ENCODE measurements around the gene TPH2.

TPH2 gene

DNA sequence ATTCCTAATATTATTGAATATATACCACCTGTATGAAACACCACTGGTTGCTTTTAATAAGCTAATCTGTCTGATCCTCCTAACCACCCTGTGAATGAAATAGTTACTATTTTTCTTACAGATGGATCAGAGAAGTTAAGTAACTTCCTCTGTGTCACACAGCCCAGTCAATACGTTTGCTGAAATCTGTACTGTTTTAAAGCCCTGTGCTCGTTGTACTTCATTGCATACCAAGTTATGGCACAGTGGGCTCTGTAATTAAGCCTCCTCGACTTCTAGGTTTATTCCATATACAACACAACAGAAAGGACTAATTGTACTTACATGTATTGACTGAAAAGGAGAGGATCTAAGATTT lies 137.9 kb downstream of the TPH2 start:
- Histone ChIP-seq H3K9ac (ENCODE audit: low read depth, low read length, poor library complexity, severe bottlenecking) (no peak overlapping the region), H3K9me2 (replicated peaks; ENCODE audit: low read depth, low read length) (no peaks in the 10 kb centered on the region), H3K36me3 (ENCODE audit: insufficient read depth, low read length) (no peaks in the 10 kb centered on the region), H3K4me3 (ENCODE audit: low read length, poor library complexity, severe bottlenecking) (no peak overlapping the region), H3K79me2 (ENCODE audit: insufficient read depth, low read length) (no peaks in the 10 kb centered on the region), H3K9me3 (ENCODE audit: insufficient read depth, low read depth, low read length) (no peaks in the 10 kb centered on the region), H3K4me1 (ENCODE audit: insufficient read depth, low read length, poor library complexity, severe bottlenecking) (no peaks in the 10 kb centered on the region), H3K4me2 (ENCODE audit: low read depth, low read length, poor library complexity, severe bottlenecking) (no peak overlapping the region), H3F3A (ENCODE audit: low read depth) (no peaks in the 10 kb centered on the region), H2AFZ (ENCODE audit: low read length) (no peak overlapping the region), H4K20me1 (ENCODE audit: insufficient read depth, low read length, poor library complexity, severe bottlenecking) (no peaks in the 10 kb centered on the region), H3K27me3 (ENCODE audit: insufficient read depth, low read length, poor library complexity, severe bottlenecking) (no peaks in the 10 kb centered on the region)
- TF ChIP-seq, protein P1, sequence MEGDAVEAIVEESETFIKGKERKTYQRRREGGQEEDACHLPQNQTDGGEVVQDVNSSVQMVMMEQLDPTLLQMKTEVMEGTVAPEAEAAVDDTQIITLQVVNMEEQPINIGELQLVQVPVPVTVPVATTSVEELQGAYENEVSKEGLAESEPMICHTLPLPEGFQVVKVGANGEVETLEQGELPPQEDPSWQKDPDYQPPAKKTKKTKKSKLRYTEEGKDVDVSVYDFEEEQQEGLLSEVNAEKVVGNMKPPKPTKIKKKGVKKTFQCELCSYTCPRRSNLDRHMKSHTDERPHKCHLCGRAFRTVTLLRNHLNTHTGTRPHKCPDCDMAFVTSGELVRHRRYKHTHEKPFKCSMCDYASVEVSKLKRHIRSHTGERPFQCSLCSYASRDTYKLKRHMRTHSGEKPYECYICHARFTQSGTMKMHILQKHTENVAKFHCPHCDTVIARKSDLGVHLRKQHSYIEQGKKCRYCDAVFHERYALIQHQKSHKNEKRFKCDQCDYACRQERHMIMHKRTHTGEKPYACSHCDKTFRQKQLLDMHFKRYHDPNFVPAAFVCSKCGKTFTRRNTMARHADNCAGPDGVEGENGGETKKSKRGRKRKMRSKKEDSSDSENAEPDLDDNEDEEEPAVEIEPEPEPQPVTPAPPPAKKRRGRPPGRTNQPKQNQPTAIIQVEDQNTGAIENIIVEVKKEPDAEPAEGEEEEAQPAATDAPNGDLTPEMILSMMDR (conservative IDR thresholded peaks at IDR 0.05; ENCODE audit: low read length): no peak
- TF ChIP-seq EZH2phosphoT487 (IDR thresholded peaks at IDR 0.05; ENCODE audit: borderline replicate concordance): no peak

DNA sequence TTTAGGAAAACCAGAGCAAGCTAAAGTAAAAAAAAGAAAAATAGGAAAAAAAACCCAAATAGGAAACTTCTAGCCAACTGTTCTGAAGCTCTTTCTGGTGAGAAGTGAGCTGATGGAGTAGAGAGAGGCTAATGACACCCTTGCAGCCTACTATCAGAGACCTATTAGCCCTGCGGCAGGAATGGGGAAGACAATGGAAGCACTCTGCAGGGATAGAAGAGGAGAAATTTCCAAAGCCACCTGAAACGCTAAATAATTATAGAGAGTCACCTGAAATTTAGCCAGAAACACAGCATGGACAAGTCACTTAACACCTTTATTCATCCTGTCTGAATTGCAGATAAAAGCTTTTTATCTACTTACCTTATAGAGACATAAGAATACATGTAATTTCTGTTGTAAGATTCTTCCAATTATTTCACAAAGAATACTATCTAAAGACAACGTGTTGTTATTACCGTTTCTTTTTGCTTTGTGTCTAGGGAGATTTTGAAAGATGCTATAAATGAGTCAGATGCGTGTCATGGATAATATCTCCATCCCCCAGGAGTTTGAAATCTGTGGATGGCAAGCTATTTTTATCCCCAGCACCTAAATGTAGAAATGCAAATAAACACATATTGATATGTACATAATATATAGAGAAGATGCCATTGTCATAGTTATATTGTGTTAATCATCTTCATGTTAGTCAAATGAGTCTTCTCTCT lies 138.6 kb downstream of the TPH2 start:
- no peak overlapping the region for H2AFZ ChIP-seq (ENCODE audit: low read length)
- no peaks in the 10 kb centered on the region for H3K36me3 ChIP-seq (ENCODE audit: insufficient read depth, low read length)
- no peaks in the 10 kb centered on the region for H3K27me3 ChIP-seq (ENCODE audit: insufficient read depth, low read length, poor library complexity, severe bottlenecking)
- H3K79me2 ChIP-seq (ENCODE audit: insufficient read depth, low read length): no peaks in the 10 kb centered on the region
- TF ChIP-seq, protein P1 (conservative IDR thresholded peaks at IDR 0.05; ENCODE audit: low read length): no peak
- no peak for TF ChIP-seq EZH2phosphoT487 (IDR thresholded peaks at IDR 0.05; ENCODE audit: borderline replicate concordance)
- H3K9me2 ChIP-seq (replicated peaks; ENCODE audit: low read depth, low read length): no peaks in the 10 kb centered on the region
- H3K4me3 ChIP-seq (ENCODE audit: low read length, poor library complexity, severe bottlenecking): no peak overlapping the region
- no peaks in the 10 kb centered on the region for H3K4me1 ChIP-seq (ENCODE audit: insufficient read depth, low read length, poor library complexity, severe bottlenecking)
- no peaks in the 10 kb centered on the region for H4K20me1 ChIP-seq (ENCODE audit: insufficient read depth, low read length, poor library complexity, severe bottlenecking)
- no peak overlapping the region for H3K9ac ChIP-seq (ENCODE audit: low read depth, low read length, poor library complexity, severe bottlenecking)
- H3K4me2 ChIP-seq (ENCODE audit: low read depth, low read length, poor library complexity, severe bottlenecking): no peak overlapping the region
- no peaks in the 10 kb centered on the region for H3K9me3 ChIP-seq (ENCODE audit: insufficient read depth, low read depth, low read length)
- no peaks in the 10 kb centered on the region for H3F3A ChIP-seq (ENCODE audit: low read depth)

DNA sequence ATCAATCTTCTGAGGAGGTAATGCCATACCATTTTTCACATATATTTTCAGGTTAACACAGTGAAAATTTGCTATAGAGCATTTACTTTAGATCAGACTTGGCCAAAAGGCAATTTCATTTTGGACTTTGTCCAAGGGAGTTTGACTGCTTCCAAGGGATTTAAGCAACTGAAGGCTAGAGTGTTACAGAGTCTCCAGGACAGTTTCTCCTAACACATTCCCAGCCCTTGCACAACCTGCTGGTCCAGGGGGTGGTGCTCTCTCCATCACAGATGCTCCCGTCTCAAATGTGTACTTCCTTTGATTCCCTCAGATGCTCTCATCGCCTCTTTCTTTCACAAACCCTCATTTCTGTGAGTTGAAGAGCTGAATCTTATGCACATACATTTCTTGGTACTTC lies 143.1 kb downstream of the TPH2 start:
- no peaks in the 10 kb centered on the region for H3K4me1 ChIP-seq (ENCODE audit: insufficient read depth, low read length, poor library complexity, severe bottlenecking)
- no peak overlapping the region for H3K4me2 ChIP-seq (ENCODE audit: low read depth, low read length, poor library complexity, severe bottlenecking)
- H3F3A ChIP-seq (ENCODE audit: low read depth): no peaks in the 10 kb centered on the region
- no peaks in the 10 kb centered on the region for H4K20me1 ChIP-seq (ENCODE audit: insufficient read depth, low read length, poor library complexity, severe bottlenecking)
- no peak overlapping the region for H2AFZ ChIP-seq (ENCODE audit: low read length)
- H3K4me3 ChIP-seq (ENCODE audit: low read length, poor library complexity, severe bottlenecking): no peak overlapping the region
- H3K27me3 ChIP-seq (ENCODE audit: insufficient read depth, low read length, poor library complexity, severe bottlenecking): no peaks in the 10 kb centered on the region
- no peaks in the 10 kb centered on the region for H3K9me2 ChIP-seq (replicated peaks; ENCODE audit: low read depth, low read length)
- H3K79me2 ChIP-seq (ENCODE audit: insufficient read depth, low read length): no peaks in the 10 kb centered on the region
- no peak overlapping the region for H3K9ac ChIP-seq (ENCODE audit: low read depth, low read length, poor library complexity, severe bottlenecking)
- H3K36me3 ChIP-seq (ENCODE audit: insufficient read depth, low read length): no peaks in the 10 kb centered on the region
- no peak for TF ChIP-seq EZH2phosphoT487 (IDR thresholded peaks at IDR 0.05; ENCODE audit: borderline replicate concordance)
- H3K9me3 ChIP-seq (ENCODE audit: insufficient read depth, low read depth, low read length): no peaks in the 10 kb centered on the region
